ENCODE results near the gene TNFSF8.

TNFSF8 gene

DNA sequence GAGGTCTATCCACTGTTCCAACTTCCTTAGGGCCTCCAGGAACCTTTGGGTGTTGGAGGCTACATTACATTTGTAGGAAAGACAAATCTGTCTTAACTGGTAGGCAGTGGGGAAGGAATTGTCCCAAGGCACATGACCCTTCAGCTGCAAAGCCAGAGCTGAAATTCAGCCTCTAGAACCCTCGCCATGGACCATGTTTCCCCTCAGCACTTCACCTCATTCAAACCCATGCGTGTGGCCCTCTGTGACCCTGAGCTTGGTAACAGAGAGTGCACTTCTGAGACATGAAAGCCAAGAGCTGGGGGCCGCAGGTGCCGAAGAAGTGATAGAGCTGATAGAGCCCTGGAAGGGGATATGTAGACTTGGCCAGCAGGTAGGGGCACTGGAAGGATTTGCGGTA, 17.2 kb downstream of the TNFSF8 start:
- Histone ChIP-seq H3K9ac (ENCODE audit: low read length) (no peak overlapping the region), H2AFZ (ENCODE audit: low read depth, low read length, severe bottlenecking) (no peak overlapping the region), H3K79me2 (ENCODE audit: insufficient read depth, low read length) (no peaks in the 10 kb centered on the region), H3K4me3 (ENCODE audit: insufficient read depth, low read length, poor library complexity, severe bottlenecking) (no peak overlapping the region), H3K9me2 (replicated peaks; ENCODE audit: insufficient read depth, low read length) (no peaks in the 10 kb centered on the region), H3K4me2 (ENCODE audit: low read depth, low read length, poor library complexity, severe bottlenecking) (no peak overlapping the region), H3F3A (ENCODE audit: insufficient read depth) (peaks cover 28% of the 10 kb centered on the region), H3K36me3 (ENCODE audit: low read length) (no peaks in the 10 kb centered on the region), H3K27ac (ENCODE audit: low read depth, low read length) (no peak overlapping the region), H4K20me1 (ENCODE audit: low read depth, low read length) (no peaks in the 10 kb centered on the region), H3K27me3 (ENCODE audit: low read length) (no peaks in the 10 kb centered on the region), H3K9me3 (ENCODE audit: insufficient read depth, low read length) (no peaks in the 10 kb centered on the region)
- no peak for TF ChIP-seq CTCF (IDR thresholded peaks at IDR 0.05; ENCODE audit: insufficient read depth, low read length, poor library complexity, severe bottlenecking)
- no peak for TF ChIP-seq EZH2phosphoT487 (conservative IDR thresholded peaks at IDR 0.05; ENCODE audit: low read length)

GRCh38 chr9:114911167-114911821, 19.1 kb downstream of the TNFSF8 start:
- H3K9ac ChIP-seq (ENCODE audit: low read length) = 0 out of 2 replicates have a peak overlapping the region, but pooled peaks have one; percentile 5
- TF ChIP-seq EZH2phosphoT487 (conservative IDR thresholded peaks at IDR 0.05; ENCODE audit: low read length) (no peak), CTCF (IDR thresholded peaks at IDR 0.05; ENCODE audit: insufficient read depth, low read length, poor library complexity, severe bottlenecking) (peak; percentile 37)
- H3F3A ChIP-seq (ENCODE audit: insufficient read depth) = peaks cover 28% of the 10 kb centered on the region
- H3K79me2 ChIP-seq (ENCODE audit: insufficient read depth, low read length) = no peaks in the 10 kb centered on the region
- H3K9me3 ChIP-seq (ENCODE audit: insufficient read depth, low read length) = no peaks in the 10 kb centered on the region
- H4K20me1 ChIP-seq (ENCODE audit: low read depth, low read length) = no peaks in the 10 kb centered on the region
- H2AFZ ChIP-seq (ENCODE audit: low read depth, low read length, severe bottlenecking) = no peak overlapping the region
- H3K27me3 ChIP-seq (ENCODE audit: low read length) = no peaks in the 10 kb centered on the region
- H3K36me3 ChIP-seq (ENCODE audit: low read length) = no peaks in the 10 kb centered on the region
- peak overlapping the region; percentile 11 for H3K4me2 ChIP-seq (ENCODE audit: low read depth, low read length, poor library complexity, severe bottlenecking)
- H3K4me3 ChIP-seq (ENCODE audit: insufficient read depth, low read length, poor library complexity, severe bottlenecking) = no peak overlapping the region
- H3K9me2 ChIP-seq (replicated peaks; ENCODE audit: insufficient read depth, low read length) = no peaks in the 10 kb centered on the region
- peak overlapping the region; percentile 90 for H3K27ac ChIP-seq (ENCODE audit: low read depth, low read length)

DNA sequence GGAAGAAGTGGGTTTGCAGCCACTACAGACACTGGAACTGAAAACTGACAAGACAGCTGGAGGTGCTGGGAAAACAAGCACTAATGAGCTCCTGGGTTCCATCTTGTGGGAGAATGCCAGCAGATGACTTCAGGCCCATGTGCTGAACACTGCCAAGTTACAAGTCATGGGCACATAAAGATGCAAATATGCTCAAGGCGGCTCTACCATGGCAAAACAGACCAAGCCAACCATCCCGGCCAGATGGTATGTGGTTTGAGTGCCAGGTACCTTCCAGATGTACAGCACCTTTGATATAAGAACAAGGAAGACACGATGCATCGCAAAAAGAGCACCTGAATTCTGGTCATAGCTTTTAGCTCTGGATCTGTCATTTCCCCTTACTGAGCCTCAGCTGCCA, 19.9 kb downstream of the TNFSF8 start:
- Histone ChIP-seq H3K27me3 (ENCODE audit: low read length) (no peaks in the 10 kb centered on the region), H3K36me3 (ENCODE audit: low read length) (no peaks in the 10 kb centered on the region), H3K79me2 (ENCODE audit: insufficient read depth, low read length) (no peaks in the 10 kb centered on the region), H2AFZ (ENCODE audit: low read depth, low read length, severe bottlenecking) (no peak overlapping the region), H3K9me3 (ENCODE audit: insufficient read depth, low read length) (no peaks in the 10 kb centered on the region), H3F3A (ENCODE audit: insufficient read depth) (peaks cover 28% of the 10 kb centered on the region), H3K4me3 (ENCODE audit: insufficient read depth, low read length, poor library complexity, severe bottlenecking) (peak overlapping the region; percentile 6), H3K27ac (ENCODE audit: low read depth, low read length) (peak overlapping the region; percentile 90), H3K9me2 (replicated peaks; ENCODE audit: insufficient read depth, low read length) (no peaks in the 10 kb centered on the region), H3K4me2 (ENCODE audit: low read depth, low read length, poor library complexity, severe bottlenecking) (peak overlapping the region; percentile 43), H3K9ac (ENCODE audit: low read length) (peak overlapping the region; percentile 20), H4K20me1 (ENCODE audit: low read depth, low read length) (no peaks in the 10 kb centered on the region)
- TF ChIP-seq CTCF (IDR thresholded peaks at IDR 0.05; ENCODE audit: insufficient read depth, low read length, poor library complexity, severe bottlenecking) (no peak), EZH2phosphoT487 (conservative IDR thresholded peaks at IDR 0.05; ENCODE audit: low read length) (no peak)
